GM23248 (cell line): ENCODE results near the gene GNB2. TPM values are rescaled to one million over a fixed set of nuclear protein-coding genes. Genes with fewer than 3 reads are reported as not detected.
"Not testable (repeated sequence)": the region's sequence is repeated elsewhere in the genome, so short reads cannot be mapped to it uniquely, and the experiment has no call there.

Source experiments
- DNase-seq: peaks from one replicate; pipeline ENCODE4 v3.0.0-alpha.2; 2015
- H2AFZ ChIP-seq: fragments of 200-600 bp; sonication (generic); 2 replicates; pipeline ENCODE4 v1.6.1; 2016; ENCODE audit warnings: antibody characterized with exemption
- H3F3A ChIP-seq: fragments of 200-600 bp; sonication (generic); 2 replicates; pipeline ENCODE4 v1.6.1; 2016; ENCODE audit warnings: mild to moderate bottlenecking, antibody characterized with exemption, mixed run types; ENCODE audit not compliant: insufficient read depth
- H3K27ac ChIP-seq: fragments of 200-600 bp; sonication (generic); 2 replicates; pipeline ENCODE4 v1.5.1; 2016; ENCODE audit warnings: mild to moderate bottlenecking
- H3K27me3 ChIP-seq: fragments of 200-600 bp; sonication (generic); replicated peaks from 2 replicates; pipeline ENCODE4 v1.6.1; 2016; ENCODE audit warnings: mild to moderate bottlenecking; ENCODE audit not compliant: insufficient read depth
- H3K36me3 ChIP-seq: fragments of 200-600 bp; sonication (generic); 2 replicates; pipeline ENCODE4 v1.6.1; 2016; ENCODE audit warnings: low read depth, mild to moderate bottlenecking
- H3K4me1 ChIP-seq: fragments of 200-600 bp; sonication (generic); 2 replicates; pipeline ENCODE4 v1.6.1; 2016; ENCODE audit warnings: mild to moderate bottlenecking; ENCODE audit not compliant: insufficient read depth
- H3K4me2 ChIP-seq: fragments of 200-600 bp; sonication (generic); one replicate; pipeline ENCODE4 v1.6.1; 2016; ENCODE audit warnings: mild to moderate bottlenecking; ENCODE audit not compliant: unreplicated experiment
- H3K4me3 ChIP-seq: fragments of 200-600 bp; sonication (generic); 2 replicates; pipeline ENCODE4 v1.5.1; 2016; ENCODE audit warnings: mild to moderate bottlenecking
- H3K79me2 ChIP-seq: fragments of 200-600 bp; sonication (generic); 2 replicates; pipeline ENCODE4 v1.6.1; 2016; ENCODE audit warnings: mild to moderate bottlenecking; ENCODE audit not compliant: insufficient read depth
- H3K9ac ChIP-seq: fragments of 200-600 bp; sonication (generic); 2 replicates; pipeline ENCODE4 v1.6.1; 2016; ENCODE audit warnings: mild to moderate bottlenecking
- H3K9me2 ChIP-seq: fragments of 200-600 bp; sonication (generic); 2 replicates; pipeline ENCODE4 v1.6.1; 2016; ENCODE audit warnings: mixed run types, mild to moderate bottlenecking, moderate library complexity; ENCODE audit not compliant: insufficient read depth
- H3K9me3 ChIP-seq: fragments of 200-600 bp; sonication (generic); one replicate; pipeline ENCODE4 v1.6.1; 2017; ENCODE audit warnings: low read depth
- H4K20me1 ChIP-seq: fragments of 200-600 bp; sonication (generic); 2 replicates; pipeline ENCODE4 v1.6.0; 2016; ENCODE audit not compliant: insufficient read depth
- EZH2 ChIP-seq: fragments of 200-600 bp; sonication (generic); IDR thresholded peaks from 2 replicates; pipeline ENCODE4 v1.6.1; 2018; ENCODE audit warnings: antibody characterized with exemption, mild to moderate bottlenecking; ENCODE audit not compliant: insufficient read depth, poor library complexity, severe bottlenecking
- EZH2phosphoT487 ChIP-seq: fragments of 200-600 bp; sonication (generic); IDR thresholded peaks from 2 replicates; pipeline ENCODE4 v1.6.1; 2018; ENCODE audit warnings: antibody characterized with exemption, moderate library complexity, mild to moderate bottlenecking, low read depth; ENCODE audit not compliant: insufficient read depth
- WGBS, 2 experiments: methylation state at CpG; one replicate each; pipeline ENCODE4 v1.1.6; 2015 to 2017; ENCODE audit warnings: low lambda C conversion rate in 2 of 2, low coverage in 1 of 2; ENCODE audit errors: missing lambda C conversion rate in 2 of 2; 5-methylcytosine and 5-hydroxymethylcytosine counted together
- in situ Hi-C: fragments of 300-500 bp; cut with MboI; formaldehyde crosslinking; loops from 2 replicates; pipeline ENCODE4 v1.15.0; 2020
- polyA plus RNA-seq: library from polyadenylated mRNA; unstranded; fragments of >200 nt; fragmentation: Nextera tagmentation; extraction: Ambion mirVana; gene quantifications from 2 replicates; pipeline ENCODE4 v1.2.1, GENCODE V29; 2016
- total RNA-seq: library from RNA; depleted of rRNA; stranded (reverse); fragments of >200 nt; shearing (Covaris generic); gene quantifications from 2 replicates; pipeline ENCODE4 v1.2.3, GENCODE V29; 2014

GNB2 gene
- total and polyA plus RNA-seq, 2 experiments from 2014 or later = 89.8 to 132 TPM

DNA sequence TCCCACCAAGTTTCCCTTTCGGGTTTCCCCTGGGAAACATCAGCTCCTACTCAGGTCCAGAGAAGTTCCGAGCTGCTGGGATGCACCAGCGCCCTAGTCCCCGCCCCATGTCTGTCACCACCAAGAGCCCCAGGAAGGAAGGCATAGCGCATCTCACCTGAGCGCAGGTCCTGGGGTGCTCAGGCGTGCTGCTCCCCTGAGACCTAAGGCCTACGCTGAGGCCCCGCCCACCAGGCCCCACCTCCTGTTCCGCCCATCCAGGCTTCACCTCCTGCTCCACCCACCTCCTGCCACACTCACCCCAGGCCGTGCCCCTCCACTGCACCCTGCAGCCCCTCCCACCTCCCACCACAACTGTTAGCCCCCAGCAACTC, 31.0 kb upstream of the GNB2 start:
- no peak for TF ChIP-seq EZH2
- TF ChIP-seq EZH2phosphoT487 = no peak
- DNase-seq = no peak
- WGBS, 2 experiments = 35 to 61% methylated on average over 5 to 11 of the region's 11 CpGs

DNA sequence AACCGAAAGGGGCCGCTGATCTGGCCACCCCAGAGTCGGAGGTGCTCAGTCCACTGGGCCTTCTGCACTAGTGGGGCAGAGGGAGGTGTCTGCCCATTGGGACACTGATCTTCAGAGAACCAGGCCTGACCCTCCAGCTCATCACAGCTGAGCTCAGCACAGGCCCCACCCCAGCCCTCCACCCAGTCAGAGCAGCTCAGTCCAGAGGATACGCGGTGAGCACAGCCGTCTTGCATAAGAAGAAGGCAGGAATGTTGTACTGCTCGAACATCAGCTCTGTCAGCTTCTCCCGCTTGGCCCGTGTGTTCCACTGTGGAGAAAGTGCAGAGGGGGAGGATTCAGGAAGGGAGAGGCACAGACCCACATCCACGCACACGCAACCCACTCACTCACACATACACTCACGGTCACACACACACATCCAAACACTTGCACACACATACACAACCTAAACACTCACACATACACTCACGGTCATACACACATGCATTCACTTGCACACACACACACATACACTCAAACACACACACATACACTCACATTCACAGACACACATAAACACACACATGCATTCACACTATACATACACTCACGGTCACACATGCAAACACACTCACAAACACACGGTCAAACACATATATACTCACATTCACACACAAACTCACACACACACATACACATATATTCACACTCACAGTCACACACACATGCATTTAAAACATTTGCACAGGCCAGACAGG, 23.5 kb upstream of the GNB2 start:
- Histone ChIP-seq H3K9me2 (no peaks in the 10 kb centered on the region), H3K9me3 (no peaks in the 10 kb centered on the region), H3K27ac (no peak overlapping the region), H3K79me2 (no peaks in the 10 kb centered on the region), H3K4me3 (no peak overlapping the region), H3K36me3 (no peaks in the 10 kb centered on the region), H3K27me3 (peaks cover 9% of the 10 kb centered on the region; the same call in 1 of the 2 replicates), H3K9ac (no peak overlapping the region), H2AFZ (no peak overlapping the region), H3F3A (no peaks in the 10 kb centered on the region), H3K4me2 (no peak overlapping the region), H4K20me1 (no peaks in the 10 kb centered on the region), H3K4me1 (no peaks in the 10 kb centered on the region)
- WGBS, 2 experiments = 47 to 48% methylated on average over 14 to 15 of the region's 15 CpGs
- TF ChIP-seq EZH2 (no peak), EZH2phosphoT487 (no peak)
- in situ Hi-C loops = no loop called here
- DNase-seq = peak; percentile 20

More for the DNA sequence above, 31.0 kb upstream of the GNB2 start:
- Histone ChIP-seq H3K4me1 (no peaks in the 10 kb centered on the region), H3F3A (no peaks in the 10 kb centered on the region), H3K9me3 (no peaks in the 10 kb centered on the region), H3K79me2 (no peaks in the 10 kb centered on the region), H3K9ac (no peak overlapping the region), H4K20me1 (no peaks in the 10 kb centered on the region), H3K36me3 (no peaks in the 10 kb centered on the region), H2AFZ (no peak overlapping the region), H3K27ac (no peak overlapping the region), H3K4me3 (no peak overlapping the region), H3K4me2 (no peak overlapping the region), H3K27me3 (no peaks in the 10 kb centered on the region; the same call in 1 of the 2 replicates), H3K9me2 (no peaks in the 10 kb centered on the region)
- in situ Hi-C loops = no loop called here

DNA sequence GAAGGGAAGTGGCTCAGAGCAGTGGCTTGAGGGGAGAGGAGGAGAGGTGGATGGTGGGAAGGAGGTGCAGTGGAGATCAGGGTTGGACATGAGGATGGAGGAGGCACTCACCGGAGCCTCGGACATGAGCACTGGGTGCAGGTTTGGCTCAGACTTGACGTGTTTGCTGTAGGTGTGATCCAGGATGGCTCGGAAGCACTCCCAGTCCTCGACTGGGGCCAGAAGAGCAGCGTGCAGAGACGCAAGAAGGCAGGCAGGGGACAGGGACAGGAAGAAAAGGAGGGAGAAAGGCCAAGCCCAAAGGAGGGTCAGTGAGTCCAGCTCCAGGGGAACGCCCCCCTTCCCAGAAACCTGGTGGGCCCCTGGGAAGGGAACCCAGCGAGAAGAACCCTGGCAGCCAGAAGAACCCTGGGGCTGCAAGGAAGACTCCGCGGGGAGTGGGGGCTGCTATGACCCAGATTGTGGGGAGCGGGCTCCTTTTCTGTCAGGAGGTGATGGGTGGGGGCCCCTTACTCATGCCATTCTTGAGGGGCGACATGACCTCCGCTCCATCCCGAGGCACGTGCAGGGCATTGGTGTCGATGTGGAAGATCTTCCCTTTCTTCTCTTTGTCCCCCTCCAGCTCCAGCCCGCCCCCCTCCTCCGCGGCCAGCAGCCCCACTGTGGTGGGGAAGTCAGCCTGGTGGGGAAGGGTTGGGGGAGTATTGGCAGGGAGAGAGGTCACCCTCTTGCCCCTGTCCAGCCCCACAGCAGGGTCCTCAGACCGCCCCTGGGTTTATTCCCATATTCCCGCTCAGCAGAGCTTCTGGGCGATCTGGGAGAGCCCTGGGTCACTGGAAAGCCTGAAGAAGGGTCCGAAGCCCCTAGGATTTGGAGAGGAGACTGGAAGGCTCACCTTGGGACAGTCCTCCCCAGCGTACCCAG, 18.4 kb upstream of the GNB2 start:
- no peaks in the 10 kb centered on the region for H3K79me2 ChIP-seq
- H3K9ac ChIP-seq = no peak overlapping the region
- H3K4me1 ChIP-seq = no peaks in the 10 kb centered on the region
- H3K27ac ChIP-seq = no peak overlapping the region
- TF ChIP-seq EZH2phosphoT487 (no peak), EZH2 (no peak)
- no peaks in the 10 kb centered on the region for H3K9me3 ChIP-seq
- H4K20me1 ChIP-seq = no peaks in the 10 kb centered on the region
- H3K36me3 ChIP-seq = no peaks in the 10 kb centered on the region
- no peak overlapping the region for H3K4me2 ChIP-seq
- no peak overlapping the region for H2AFZ ChIP-seq
- no peaks in the 10 kb centered on the region for H3K9me2 ChIP-seq
- H3K27me3 ChIP-seq = peaks cover 19% of the 10 kb centered on the region
- 32 to 36% methylated on average over 22 to 23 of the region's 25 CpGs for WGBS, 2 experiments
- H3K4me3 ChIP-seq = no peak overlapping the region
- no peaks in the 10 kb centered on the region for H3F3A ChIP-seq
- in situ Hi-C loops = no loop called here
- DNase-seq = no peak

DNA sequence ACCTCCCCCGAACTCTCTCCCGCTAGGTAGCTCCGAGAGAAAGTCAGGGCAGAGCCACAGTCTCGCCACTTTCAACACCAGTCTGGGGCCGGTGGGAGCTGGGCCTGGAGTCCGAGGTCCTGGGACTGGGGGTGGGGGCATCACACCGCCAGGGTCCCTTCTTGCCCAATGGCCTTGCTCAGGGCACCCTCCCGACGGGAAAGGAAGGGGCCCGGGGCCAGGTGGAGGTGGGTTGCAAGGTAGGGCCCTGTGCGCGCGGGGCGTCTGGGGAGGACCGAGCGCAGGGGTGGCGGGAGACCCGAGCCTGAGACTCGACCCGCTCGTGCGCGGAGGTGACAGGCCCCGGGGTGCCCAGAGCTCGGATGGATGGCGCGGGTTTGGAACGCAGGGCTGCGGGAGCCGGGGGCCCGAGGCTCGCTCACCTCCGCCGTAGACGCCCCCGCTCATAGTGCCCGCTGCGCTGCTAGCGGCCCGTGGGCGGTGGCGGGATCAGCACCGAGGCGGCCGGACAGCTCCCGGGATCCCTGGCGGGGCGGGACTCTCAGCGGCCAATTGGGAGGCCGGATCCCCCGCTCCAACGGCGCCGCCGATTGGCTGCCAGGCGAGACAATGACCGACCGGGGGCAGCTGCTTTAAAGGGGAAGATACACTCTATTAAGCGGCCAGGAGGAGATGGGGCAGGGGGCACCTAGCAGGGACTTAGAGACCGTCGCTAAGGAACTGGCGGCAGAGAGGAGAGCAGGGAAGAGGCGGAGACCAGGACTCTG, 17.4 kb upstream of the GNB2 start, which contains the start of gene ACTL6B:
ACTL6B (minus strand) TSS at position 541 of the 767 bp plus-strand sequence; CDS start at position 447, 94 bp downstream.
- Histone ChIP-seq H3K9me3 (no peaks in the 10 kb centered on the region), H3K9me2 (no peaks in the 10 kb centered on the region), H3K9ac (no peak within 1 kb of the TSS), H3K4me3 (no peak within 1 kb of the TSS), H2AFZ (no peak within 1 kb of the TSS), H3F3A (no peaks in the 10 kb centered on the region), H3K36me3 (no peaks in the 10 kb centered on the region), H3K4me2 (no peak within 1 kb of the TSS), H4K20me1 (no peaks in the 10 kb centered on the region), H3K27ac (no peak within 1 kb of the TSS), H3K79me2 (no peaks in the 10 kb centered on the region), H3K27me3 (peaks cover 16% of the 10 kb centered on the region), H3K4me1 (no peaks in the 10 kb centered on the region)
- WGBS, 2 experiments = 13 to 15% methylated on average over 32 to 42 of the region's 63 CpGs
- in situ Hi-C loops = no loop called here
- no peak for TF ChIP-seq EZH2
- no peak for TF ChIP-seq EZH2phosphoT487
- peak; percentile 63 for DNase-seq

DNA sequence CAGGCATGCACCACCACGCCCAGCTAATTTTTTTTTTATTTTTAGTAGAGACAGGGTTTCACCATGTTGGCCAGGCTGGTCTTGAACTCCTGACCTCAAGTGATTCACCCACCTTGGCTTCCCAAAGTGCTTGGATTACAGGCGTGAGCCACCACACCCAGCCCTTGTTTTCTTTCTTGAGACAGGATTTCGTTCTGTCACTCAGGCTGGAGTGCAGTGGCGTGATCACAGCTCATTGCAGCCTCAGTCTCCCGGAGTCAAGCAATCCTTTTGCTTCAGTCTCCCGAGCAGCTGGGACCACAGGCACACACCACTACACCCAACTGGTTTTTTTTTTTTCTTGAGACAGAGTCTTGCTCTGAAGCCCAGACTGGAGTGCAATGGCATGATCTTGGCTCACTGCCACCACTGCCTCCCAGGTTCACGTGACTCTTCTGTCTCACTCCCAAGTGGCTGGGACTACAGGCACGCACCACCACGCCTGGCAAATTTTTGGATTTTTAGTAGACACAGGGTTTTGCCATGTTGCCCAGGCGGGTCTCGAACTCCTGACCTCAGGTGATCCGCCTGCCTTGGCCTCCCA, 11.3 kb upstream of the GNB2 start:
- H3K4me1 ChIP-seq, H3F3A ChIP-seq, DNase-seq, H3K9ac ChIP-seq, H4K20me1 ChIP-seq, in situ Hi-C loops, H3K4me3 ChIP-seq, H3K79me2 ChIP-seq, H3K27ac ChIP-seq, H3K27me3 ChIP-seq, H3K36me3 ChIP-seq, H3K4me2 ChIP-seq, H3K9me3 ChIP-seq, H2AFZ ChIP-seq, H3K9me2 ChIP-seq: not testable (repeated sequence)
- 67% methylated on average over 12 of the region's 12 CpGs for WGBS, 2 experiments
